Brain microvascular endothelial cell (primary cell): ENCODE measurements around the gene MMP2.

ENCODE experiments used
- DNase-seq: peaks from one replicate; pipeline ENCODE4 v3.0.0-alpha.2; 2020
- H3K27ac ChIP-seq: fragments of 250-450 bp; sonication (Bioruptor Pico); 2 replicates; pipeline ENCODE4 v1.5.1; 2020; ENCODE audit warnings: mild to moderate bottlenecking, moderate library complexity
- H3K27me3 ChIP-seq: fragments of 250-450 bp; sonication (Bioruptor Pico); replicated peaks from 2 replicates; pipeline ENCODE4 v1.5.1; 2020; ENCODE audit warnings: mild to moderate bottlenecking
- H3K36me3 ChIP-seq: fragments of 250-450 bp; sonication (Bioruptor Pico); replicated peaks from 2 replicates; pipeline ENCODE4 v1.5.1; 2020; ENCODE audit warnings: mild to moderate bottlenecking
- H3K4me3 ChIP-seq: 2 replicates; pipeline ENCODE4 v1.5.1; 2011; ENCODE audit warnings: low read depth, mild to moderate bottlenecking, control low read depth, low read length, moderate library complexity
- in situ Hi-C: cut with HindIII; loops from 2 replicates; pipeline ENCODE4 v1.10.0; 2017; ENCODE audit warnings: low sequenced_read_pairs, low pct_ligation_motif_present
- TF ChIP-seq, protein P1 (sequence below): IDR thresholded peaks from 2 replicates; pipeline ENCODE4 v1.5.1; 2011; ENCODE audit warnings: low read depth, mild to moderate bottlenecking, moderate library complexity, low read length, control low read depth, inconsistent platforms; ENCODE audit errors: missing control alignments

The MMP2 gene

GRCh38 chr16:55532227-55532626 lies 53.2 kb downstream of the MMP2 start:
- H3K27ac ChIP-seq: no peak overlapping the region

GRCh38 chr16:55534756-55535155 lies 55.8 kb downstream of the MMP2 start:
- TF ChIP-seq, protein P1, sequence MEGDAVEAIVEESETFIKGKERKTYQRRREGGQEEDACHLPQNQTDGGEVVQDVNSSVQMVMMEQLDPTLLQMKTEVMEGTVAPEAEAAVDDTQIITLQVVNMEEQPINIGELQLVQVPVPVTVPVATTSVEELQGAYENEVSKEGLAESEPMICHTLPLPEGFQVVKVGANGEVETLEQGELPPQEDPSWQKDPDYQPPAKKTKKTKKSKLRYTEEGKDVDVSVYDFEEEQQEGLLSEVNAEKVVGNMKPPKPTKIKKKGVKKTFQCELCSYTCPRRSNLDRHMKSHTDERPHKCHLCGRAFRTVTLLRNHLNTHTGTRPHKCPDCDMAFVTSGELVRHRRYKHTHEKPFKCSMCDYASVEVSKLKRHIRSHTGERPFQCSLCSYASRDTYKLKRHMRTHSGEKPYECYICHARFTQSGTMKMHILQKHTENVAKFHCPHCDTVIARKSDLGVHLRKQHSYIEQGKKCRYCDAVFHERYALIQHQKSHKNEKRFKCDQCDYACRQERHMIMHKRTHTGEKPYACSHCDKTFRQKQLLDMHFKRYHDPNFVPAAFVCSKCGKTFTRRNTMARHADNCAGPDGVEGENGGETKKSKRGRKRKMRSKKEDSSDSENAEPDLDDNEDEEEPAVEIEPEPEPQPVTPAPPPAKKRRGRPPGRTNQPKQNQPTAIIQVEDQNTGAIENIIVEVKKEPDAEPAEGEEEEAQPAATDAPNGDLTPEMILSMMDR: no peak
- no peak for DNase-seq
- no peak overlapping the region for H3K27ac ChIP-seq
- in situ Hi-C loops: no loop called here
- no peaks in the 10 kb centered on the region for H3K36me3 ChIP-seq
- no peak overlapping the region for H3K4me3 ChIP-seq
- no peaks in the 10 kb centered on the region for H3K27me3 ChIP-seq

More at GRCh38 chr16:55532227-55532626, 53.2 kb downstream of the MMP2 start:
- TF ChIP-seq, protein P1: no peak
- Histone ChIP-seq H3K27me3 (no peaks in the 10 kb centered on the region), H3K4me3 (no peak overlapping the region), H3K36me3 (no peaks in the 10 kb centered on the region)
- DNase-seq: no peak
- in situ Hi-C loops: no loop called here

DNA sequence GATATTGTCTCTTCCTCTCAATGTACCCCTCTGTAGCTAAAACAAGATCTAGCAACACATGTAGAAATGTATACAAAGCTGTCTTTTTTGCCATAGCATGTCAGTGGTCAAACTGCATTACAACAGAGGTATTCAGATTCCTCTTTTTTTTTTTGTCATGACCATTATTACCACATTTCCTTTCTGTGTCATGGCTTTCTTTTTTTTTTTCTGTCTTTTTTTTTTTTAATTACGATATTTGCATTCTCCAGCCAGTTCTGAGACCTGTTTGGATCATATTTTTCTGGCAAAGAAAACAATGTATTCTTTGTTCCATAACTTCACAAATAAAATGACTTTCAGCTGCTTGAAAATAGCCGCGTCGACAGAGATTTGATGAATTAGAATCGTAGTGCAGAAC lies 60.1 kb downstream of the MMP2 start:
- Histone ChIP-seq H3K36me3 (no peaks in the 10 kb centered on the region), H3K4me3 (no peak overlapping the region), H3K27ac (no peak overlapping the region), H3K27me3 (no peaks in the 10 kb centered on the region)
- TF ChIP-seq, protein P1: no peak
- in situ Hi-C loops: no loop called here
- no peak for DNase-seq

GRCh38 chr16:55539488-55539887 lies 60.5 kb downstream of the MMP2 start:
- in situ Hi-C loops: no loop called here
- no peaks in the 10 kb centered on the region for H3K27me3 ChIP-seq
- no peak for DNase-seq
- H3K36me3 ChIP-seq: no peaks in the 10 kb centered on the region
- TF ChIP-seq, protein P1: no peak
- no peak overlapping the region for H3K27ac ChIP-seq
- no peak overlapping the region for H3K4me3 ChIP-seq

DNA sequence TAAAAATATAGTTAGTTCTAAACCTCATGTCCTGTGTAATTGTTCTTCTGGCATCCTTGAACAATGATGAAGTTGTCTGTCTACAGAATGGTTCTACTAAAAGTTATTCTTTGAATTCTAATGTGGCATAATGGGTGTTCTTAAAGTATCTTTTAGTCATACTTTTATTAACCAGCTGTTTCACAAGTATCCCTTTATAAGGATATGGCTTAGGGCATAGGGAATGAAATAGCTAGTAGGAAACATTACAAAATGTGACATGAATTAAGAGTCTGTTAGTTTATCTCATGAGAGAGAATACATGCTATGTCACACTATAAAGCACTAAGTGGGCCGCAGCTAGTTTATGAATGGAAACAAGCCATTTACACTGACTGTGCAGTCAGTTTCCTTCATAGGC lies 61.2 kb downstream of the MMP2 start:
- Histone ChIP-seq H3K4me3 (no peak overlapping the region), H3K36me3 (no peaks in the 10 kb centered on the region), H3K27me3 (no peaks in the 10 kb centered on the region), H3K27ac (no peak overlapping the region)
- no peak for DNase-seq
- TF ChIP-seq, protein P1: no peak
- in situ Hi-C loops: no loop called here

DNA sequence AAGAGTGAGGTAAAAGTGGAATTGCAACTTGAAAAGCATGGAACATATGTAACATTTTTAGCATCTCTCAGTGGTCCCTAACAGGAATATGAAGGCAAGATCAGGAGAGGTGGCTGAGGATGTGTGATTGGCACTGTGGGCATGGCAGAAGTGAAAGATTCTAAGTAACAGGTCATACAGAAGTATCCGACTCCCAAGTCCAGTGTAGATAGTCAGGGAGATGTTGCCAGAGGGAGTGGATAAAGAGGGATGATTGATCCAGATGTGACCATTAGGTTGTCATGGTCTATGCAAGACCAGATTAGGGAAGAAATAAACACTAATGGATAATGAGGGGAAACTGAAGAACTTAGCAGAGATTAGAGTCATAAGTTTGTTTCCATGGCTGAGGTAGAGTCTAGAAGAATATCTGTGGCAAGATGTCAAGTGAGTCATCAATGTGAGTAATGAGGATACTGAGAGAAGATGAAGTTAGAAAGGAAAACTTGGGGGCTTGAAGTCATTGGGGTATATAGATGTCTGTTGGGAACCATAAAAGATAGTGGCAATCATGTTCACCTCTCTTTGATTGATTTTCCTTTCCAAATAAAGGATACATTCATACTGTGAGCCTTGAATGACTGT lies 63.6 kb downstream of the MMP2 start:
- Histone ChIP-seq H3K27ac (no peak overlapping the region), H3K4me3 (no peak overlapping the region), H3K36me3 (no peaks in the 10 kb centered on the region), H3K27me3 (no peaks in the 10 kb centered on the region)
- in situ Hi-C loops: no loop called here
- TF ChIP-seq, protein P1: no peak
- peak; percentile 69 for DNase-seq
